GM12875 (cell line): ENCODE results near the gene RXRG.

Source experiments
- H3K4me3 ChIP-seq: one replicate; pipeline ENCODE4 v1.5.1; 2011; ENCODE audit warnings: low read depth, low read length, control low read depth
- TF ChIP-seq, protein P1 (sequence below): IDR thresholded peaks from 2 replicates; pipeline ENCODE4 v1.5.1; 2011; ENCODE audit warnings: low read depth, mild to moderate bottlenecking, control low read depth, inconsistent platforms, low read length, moderate library complexity, borderline replicate concordance; ENCODE audit not compliant: insufficient read depth

RXRG gene

DNA sequence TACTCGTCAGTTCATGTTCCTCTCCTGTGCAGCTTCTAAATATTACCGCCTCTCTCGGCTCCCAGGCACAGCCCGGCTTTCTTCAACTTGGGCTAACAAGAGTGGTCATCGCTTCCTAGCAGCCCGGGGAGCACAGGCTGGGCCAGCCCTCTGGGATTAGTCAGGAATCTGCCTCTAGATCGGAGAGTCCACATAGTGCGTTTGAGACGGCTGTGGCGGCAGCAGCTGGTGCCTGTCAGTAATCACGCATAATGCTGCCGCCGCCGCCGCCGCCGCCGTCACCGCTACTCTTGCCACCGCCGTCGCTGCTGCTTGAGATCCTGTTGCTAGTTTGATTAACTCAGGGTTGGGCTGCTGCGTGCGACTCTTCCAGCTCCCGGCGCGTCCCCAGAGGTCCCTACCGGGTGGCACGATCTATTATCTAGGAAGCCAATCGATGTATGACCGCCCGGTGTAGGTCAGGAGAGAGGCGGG is at the start of gene RXRG:
RXRG (minus strand) TSS at position 230 of the 474 bp plus-strand sequence. CDS start 233 bp downstream, outside the sequence.
- TF ChIP-seq, protein P1, sequence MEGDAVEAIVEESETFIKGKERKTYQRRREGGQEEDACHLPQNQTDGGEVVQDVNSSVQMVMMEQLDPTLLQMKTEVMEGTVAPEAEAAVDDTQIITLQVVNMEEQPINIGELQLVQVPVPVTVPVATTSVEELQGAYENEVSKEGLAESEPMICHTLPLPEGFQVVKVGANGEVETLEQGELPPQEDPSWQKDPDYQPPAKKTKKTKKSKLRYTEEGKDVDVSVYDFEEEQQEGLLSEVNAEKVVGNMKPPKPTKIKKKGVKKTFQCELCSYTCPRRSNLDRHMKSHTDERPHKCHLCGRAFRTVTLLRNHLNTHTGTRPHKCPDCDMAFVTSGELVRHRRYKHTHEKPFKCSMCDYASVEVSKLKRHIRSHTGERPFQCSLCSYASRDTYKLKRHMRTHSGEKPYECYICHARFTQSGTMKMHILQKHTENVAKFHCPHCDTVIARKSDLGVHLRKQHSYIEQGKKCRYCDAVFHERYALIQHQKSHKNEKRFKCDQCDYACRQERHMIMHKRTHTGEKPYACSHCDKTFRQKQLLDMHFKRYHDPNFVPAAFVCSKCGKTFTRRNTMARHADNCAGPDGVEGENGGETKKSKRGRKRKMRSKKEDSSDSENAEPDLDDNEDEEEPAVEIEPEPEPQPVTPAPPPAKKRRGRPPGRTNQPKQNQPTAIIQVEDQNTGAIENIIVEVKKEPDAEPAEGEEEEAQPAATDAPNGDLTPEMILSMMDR: no peak
- no peak within 1 kb of the TSS for H3K4me3 ChIP-seq

DNA sequence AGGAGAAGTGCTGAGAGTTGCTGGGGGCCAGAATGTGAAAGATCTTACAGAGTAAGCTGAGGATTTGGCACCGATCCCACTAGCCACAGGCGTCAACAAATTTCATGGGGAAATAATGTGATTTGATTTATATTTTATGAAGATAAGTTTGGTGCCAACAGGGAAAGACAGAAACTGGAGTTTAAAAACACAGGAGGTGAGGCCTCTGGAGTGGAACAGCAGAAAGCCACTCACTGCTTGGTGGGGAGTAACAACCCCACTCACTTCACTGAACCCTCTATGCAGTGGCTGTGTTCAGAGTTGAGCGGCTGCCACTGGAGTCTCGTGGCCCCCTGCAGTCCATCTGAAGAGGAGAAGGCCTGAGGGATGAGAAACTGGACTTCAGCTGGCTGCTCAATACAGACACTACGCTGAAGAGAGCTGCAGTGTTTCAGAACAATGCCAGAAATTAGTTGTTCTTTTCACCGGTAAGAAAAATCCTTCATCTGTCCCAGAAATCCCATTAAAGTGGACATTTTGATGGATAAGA is 48.0 kb upstream of the RXRG start:
- H3K4me3 ChIP-seq: no peak overlapping the region
- TF ChIP-seq, protein P1: no peak

GRCh38 chr1:165490175-165490574 is 45.2 kb upstream of the RXRG start:
- TF ChIP-seq, protein P1: no peak
- no peak overlapping the region for H3K4me3 ChIP-seq

DNA sequence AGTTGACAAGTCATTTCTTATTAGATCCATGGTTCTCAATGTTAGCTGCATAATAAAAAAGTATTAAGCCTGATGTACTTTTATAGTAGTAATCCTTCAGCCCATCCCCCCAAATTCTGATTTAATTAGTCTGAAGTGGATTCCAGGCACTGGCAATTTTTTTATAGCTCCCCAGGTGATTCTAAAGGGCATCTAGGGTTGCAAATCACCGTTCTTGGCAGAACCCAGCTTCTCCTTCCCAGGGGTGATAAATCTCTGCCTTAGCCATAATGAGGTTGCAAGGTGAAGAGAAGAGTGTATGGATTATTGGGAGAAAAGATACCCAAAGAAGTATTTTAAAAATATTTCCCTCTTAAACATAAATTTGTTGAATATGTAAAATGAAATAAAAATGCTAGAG is 43.0 kb upstream of the RXRG start:
- TF ChIP-seq, protein P1: no peak
- H3K4me3 ChIP-seq: no peak overlapping the region

- TF ChIP-seq, protein P1: no peak
- no peak overlapping the region for H3K4me3 ChIP-seq
Measured at GRCh38 chr1:165486663-165487062, 41.7 kb upstream of the RXRG start.

GRCh38 chr1:165485716-165486115 is 40.8 kb upstream of the RXRG start:
- H3K4me3 ChIP-seq: no peak overlapping the region
- TF ChIP-seq, protein P1: no peak

DNA sequence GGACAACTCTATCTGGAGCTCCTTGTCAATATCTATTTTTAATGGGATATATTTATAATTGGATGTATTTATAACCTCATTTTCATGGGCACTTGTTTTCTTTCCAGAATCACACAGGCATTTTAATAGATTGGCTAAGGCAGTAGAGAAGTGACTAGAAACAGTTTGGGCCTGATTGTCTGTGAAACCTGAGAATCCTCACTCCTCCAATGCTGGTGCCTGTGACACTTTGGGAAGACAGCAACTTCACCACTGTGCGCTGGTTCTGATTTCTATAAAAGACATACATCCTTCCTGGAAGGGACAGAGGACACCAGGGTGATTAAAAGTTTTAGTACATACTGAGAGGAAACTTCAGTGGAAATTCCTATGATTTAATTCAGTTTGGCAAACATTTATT is 39.6 kb upstream of the RXRG start:
- H3K4me3 ChIP-seq: no peak overlapping the region
- TF ChIP-seq, protein P1: no peak
